OCI-LY1 (cell line): Measurements from ENCODE around the gene ARMC7.
"Not testable (repeated sequence)": the region's sequence is repeated elsewhere in the genome, so short reads cannot be mapped to it uniquely, and the experiment has no call there.

Experiments
- CTCF ChIP-seq: fragments of 200-600 bp; sonication (generic), shearing (Covaris generic); IDR thresholded peaks from 2 replicates; pipeline ENCODE4 v1.5.1; 2017; ENCODE audit warnings: mild to moderate bottlenecking, antibody characterized with exemption, low read length, moderate library complexity, mixed read lengths
- EZH2 ChIP-seq: fragments of 200-600 bp; sonication (generic), shearing (Covaris generic); IDR thresholded peaks from 2 replicates; pipeline ENCODE4 v1.8.0; 2017; ENCODE audit warnings: borderline replicate concordance, mixed run types, mild to moderate bottlenecking, antibody characterized with exemption, low read length, moderate library complexity, mixed read lengths

- not testable (repeated sequence) for TF ChIP-seq CTCF, EZH2
These were observed 48.7 kb downstream of the ARMC7 start for GRCh38 chr17:75158480-75158879.
